T-helper 2 cell treated with Interferon-gamma antibody and Interleukin-4, amounts not matched to agents 5 μg/mL and 100 μg/mL, for 36 hours (primary cell): Measurements from ENCODE around the gene MYO1D.
"Not testable (repeated sequence)": the region's sequence is repeated elsewhere in the genome, so short reads cannot be mapped to it uniquely, and the experiment has no call there.

Experiments
- DNase-seq: peaks from one replicate; pipeline ENCODE4 v3.0.0; 2021; ENCODE audit warnings: low spot score
- H3K27ac Mint-ChIP-seq: one replicate; pipeline ENCODE4 v1.8.0; 2021; ENCODE audit warnings: mild to moderate bottlenecking, mixed read lengths
- H3K27me3 Mint-ChIP-seq: one replicate; pipeline ENCODE4 v1.8.0; 2021; ENCODE audit warnings: low read depth, mixed read lengths
- H3K36me3 Mint-ChIP-seq: one replicate; pipeline ENCODE4 v1.8.0; 2021; ENCODE audit warnings: low read depth, mixed read lengths
- H3K4me1 Mint-ChIP-seq: one replicate; pipeline ENCODE4 v1.8.0; 2021; ENCODE audit warnings: low read depth, mixed read lengths
- H3K4me3 Mint-ChIP-seq: one replicate; pipeline ENCODE4 v1.8.0; 2022; ENCODE audit warnings: mild to moderate bottlenecking, moderate library complexity, mixed read lengths
- H3K9me3 Mint-ChIP-seq: one replicate; pipeline ENCODE4 v1.8.0; 2021; ENCODE audit warnings: mixed read lengths

The MYO1D gene

DNA sequence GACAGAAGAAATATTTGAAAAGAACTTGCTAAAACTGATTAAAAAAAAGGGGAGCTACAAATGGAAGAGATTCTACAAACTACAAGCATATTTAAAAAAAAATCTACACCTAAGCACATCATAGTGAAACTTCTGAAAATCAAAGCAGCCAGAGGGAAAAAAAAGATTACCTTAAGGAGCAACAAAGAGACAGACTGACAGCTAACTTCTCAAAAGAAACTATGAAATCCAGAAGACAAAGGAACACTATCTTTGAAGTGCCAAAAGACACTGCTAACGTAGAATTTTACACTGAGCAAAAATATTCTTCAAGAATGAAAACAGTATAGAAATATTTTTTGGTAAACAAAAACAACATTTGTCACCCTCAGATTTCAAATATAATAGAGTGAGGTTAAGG lies 151.2 kb downstream of the MYO1D start:
- H3K4me1 Mint-ChIP-seq = no peaks in the 10 kb centered on the region
- no peak for DNase-seq
- no peaks in the 10 kb centered on the region for H3K36me3 Mint-ChIP-seq
- no peak overlapping the region for H3K4me3 Mint-ChIP-seq
- H3K27ac Mint-ChIP-seq = no peak overlapping the region
- no peaks in the 10 kb centered on the region for H3K27me3 Mint-ChIP-seq
- H3K9me3 Mint-ChIP-seq = peaks cover 10% of the 10 kb centered on the region

DNA sequence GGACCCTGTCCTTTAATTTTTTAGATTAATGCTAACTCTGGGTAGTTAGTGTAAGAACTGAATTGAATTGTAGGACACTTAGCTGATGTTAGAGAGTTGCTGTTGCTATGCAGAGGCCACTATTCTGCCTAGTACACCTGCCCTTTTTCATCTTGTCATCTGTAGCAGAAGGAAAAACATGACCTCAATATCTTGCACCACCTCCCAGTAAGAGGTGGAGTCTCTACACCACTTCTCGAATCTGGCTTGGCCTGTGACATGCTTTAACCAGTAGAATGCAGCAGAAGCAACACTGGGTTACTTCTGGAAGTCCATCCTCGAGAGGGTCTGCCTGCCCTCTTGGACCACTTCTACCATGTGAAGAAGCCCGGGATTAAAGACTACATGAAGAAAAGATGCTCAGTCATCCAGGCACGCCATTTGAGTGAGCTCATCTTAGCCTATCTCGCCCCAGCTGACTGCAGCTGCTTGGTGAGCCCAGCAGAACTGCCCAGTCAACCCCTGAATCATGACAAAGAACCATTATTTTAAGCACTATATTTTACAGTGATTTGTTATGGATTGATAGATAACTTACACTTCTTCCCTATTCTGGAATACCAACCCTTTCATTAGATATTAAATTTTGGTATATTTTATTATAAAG lies 153.5 kb downstream of the MYO1D start:
- Mint-ChIP-seq H3K4me3 (no peak overlapping the region), H3K27ac (no peak overlapping the region), H3K27me3 (no peaks in the 10 kb centered on the region), H3K36me3 (no peaks in the 10 kb centered on the region), H3K4me1 (no peaks in the 10 kb centered on the region), H3K9me3 (peaks cover 10% of the 10 kb centered on the region)
- no peak for DNase-seq

DNA sequence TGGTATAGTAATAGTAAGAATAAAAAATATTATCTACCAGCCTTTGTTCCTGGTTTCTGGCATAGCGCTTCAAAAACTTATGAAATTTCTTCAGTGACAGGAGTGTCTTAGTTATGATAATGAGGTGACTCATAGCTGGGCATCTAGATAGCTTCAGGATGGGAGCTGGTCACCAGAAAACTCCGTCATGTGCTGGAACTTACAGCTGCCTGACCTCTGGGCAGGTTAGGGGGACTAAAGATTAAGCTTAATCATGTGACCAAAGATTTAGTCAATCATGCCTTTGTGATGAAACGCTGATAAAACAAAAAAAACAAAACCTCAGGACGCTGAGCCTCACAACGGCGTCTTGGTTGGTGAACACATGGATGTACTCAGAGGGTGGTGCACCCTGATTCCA lies 154.2 kb downstream of the MYO1D start:
- Mint-ChIP-seq H3K36me3 (no peaks in the 10 kb centered on the region), H3K9me3 (peaks cover 10% of the 10 kb centered on the region), H3K27ac (no peak overlapping the region), H3K4me3 (no peak overlapping the region), H3K4me1 (no peaks in the 10 kb centered on the region), H3K27me3 (no peaks in the 10 kb centered on the region)
- no peak for DNase-seq

DNA sequence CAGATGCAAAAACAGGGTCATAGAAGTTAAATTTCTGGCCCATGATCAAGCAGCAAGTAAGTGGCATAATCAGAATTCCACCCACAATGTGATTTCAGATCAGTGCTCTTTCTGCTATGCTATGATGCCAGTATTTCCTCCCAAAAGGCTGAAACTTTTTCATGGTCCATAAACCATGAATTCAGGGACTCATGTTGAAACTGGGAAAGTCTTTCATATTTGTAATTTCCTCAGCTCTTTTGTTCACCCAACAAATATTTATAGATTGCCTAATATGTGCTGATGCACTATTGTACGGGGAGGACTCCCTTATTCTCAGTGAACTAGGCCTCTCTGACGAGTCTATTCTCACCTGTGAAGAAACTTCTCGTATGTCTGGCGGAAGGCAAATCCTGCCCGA lies 156.3 kb downstream of the MYO1D start:
- no peak for DNase-seq
- H3K27me3 Mint-ChIP-seq = no peaks in the 10 kb centered on the region
- H3K9me3 Mint-ChIP-seq = peaks cover 7% of the 10 kb centered on the region
- no peaks in the 10 kb centered on the region for H3K36me3 Mint-ChIP-seq
- H3K4me1 Mint-ChIP-seq = no peaks in the 10 kb centered on the region
- H3K27ac Mint-ChIP-seq = no peak overlapping the region
- H3K4me3 Mint-ChIP-seq = no peak overlapping the region

DNA sequence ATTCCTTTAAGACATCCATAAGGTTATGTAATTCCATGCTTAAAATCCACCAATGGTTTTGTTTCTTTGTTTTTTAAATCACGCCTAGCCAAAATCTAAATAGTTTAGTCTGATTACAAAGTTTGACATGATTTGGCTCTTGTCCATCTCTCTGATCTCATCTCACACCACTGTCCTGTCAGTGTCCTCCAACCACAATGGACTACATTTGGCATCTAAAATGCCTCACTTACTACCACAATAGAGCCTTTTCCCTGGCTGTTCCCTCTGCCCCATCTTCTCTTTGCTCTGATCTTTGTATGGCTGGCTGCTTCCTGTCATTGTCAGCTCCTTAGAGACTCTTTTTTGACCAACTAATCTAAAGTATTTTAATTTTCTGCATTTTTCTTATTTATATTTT lies 157.2 kb downstream of the MYO1D start:
- Mint-ChIP-seq H3K36me3 (no peaks in the 10 kb centered on the region), H3K27me3 (no peaks in the 10 kb centered on the region), H3K27ac (no peak overlapping the region), H3K9me3 (peaks cover 3% of the 10 kb centered on the region), H3K4me3 (no peak overlapping the region), H3K4me1 (no peaks in the 10 kb centered on the region)
- no peak for DNase-seq

DNA sequence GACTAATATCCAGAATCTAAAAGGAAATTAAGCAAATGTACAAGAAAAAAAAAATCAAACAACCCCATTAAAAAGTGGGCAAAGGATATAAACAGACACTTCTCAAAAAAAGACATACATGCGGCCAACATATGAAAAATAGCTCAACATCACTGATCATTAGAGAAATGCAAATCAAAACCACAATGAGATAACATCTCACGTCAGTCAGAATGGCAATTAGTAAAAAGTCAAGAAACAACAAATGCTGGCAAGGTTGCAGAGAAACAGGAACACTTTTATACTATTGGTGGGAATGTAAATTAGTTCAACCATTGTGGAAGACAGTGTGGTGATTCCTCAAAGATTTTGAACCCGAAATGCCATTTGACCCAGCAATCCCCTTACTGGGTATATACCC lies 162.0 kb downstream of the MYO1D start:
- not testable (repeated sequence) for H3K27ac Mint-ChIP-seq, H3K9me3 Mint-ChIP-seq, H3K27me3 Mint-ChIP-seq, DNase-seq, H3K36me3 Mint-ChIP-seq, H3K4me3 Mint-ChIP-seq, H3K4me1 Mint-ChIP-seq

DNA sequence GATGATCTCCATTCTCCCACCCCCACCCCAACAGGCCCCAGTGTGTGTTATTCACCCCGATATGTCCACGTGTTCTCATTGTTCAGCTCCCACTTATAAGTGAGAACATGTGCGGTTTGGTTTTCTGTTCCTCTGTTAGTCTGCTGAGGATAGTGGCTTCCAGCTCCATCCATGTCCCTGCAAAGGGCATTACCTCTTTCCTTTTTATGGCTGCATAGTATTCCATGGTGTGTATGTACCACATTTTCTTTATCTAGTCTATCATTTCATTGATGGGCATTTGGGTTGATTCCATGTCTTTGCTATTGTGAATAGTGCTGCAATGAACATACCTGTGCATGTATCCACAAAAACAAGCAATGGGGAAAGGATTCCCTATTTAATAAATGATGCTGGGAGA lies 162.7 kb downstream of the MYO1D start:
- not testable (repeated sequence) for DNase-seq, H3K4me3 Mint-ChIP-seq, H3K9me3 Mint-ChIP-seq, H3K4me1 Mint-ChIP-seq, H3K36me3 Mint-ChIP-seq, H3K27ac Mint-ChIP-seq, H3K27me3 Mint-ChIP-seq

DNA sequence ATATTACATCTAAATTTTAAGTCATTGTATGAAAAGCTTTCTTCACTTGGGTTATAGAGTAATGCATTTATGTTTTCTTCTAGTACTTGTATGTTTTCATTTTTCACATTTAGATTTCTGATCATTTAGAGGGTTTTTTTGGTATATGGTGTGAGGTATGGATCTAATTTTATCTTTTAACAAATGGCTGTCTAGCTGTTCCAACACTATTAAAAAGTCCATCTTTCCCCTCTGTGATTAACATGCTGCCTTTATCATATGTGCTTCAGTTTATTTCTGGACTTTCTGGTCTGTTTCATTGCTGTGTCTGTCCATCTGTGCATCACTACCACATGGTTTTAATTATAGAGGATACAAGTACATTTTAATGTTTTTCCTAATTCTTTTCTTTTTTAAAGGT lies 163.8 kb downstream of the MYO1D start:
- Mint-ChIP-seq H3K27me3 (no peaks in the 10 kb centered on the region), H3K4me3 (no peak overlapping the region), H3K27ac (no peak overlapping the region), H3K36me3 (no peaks in the 10 kb centered on the region), H3K9me3 (no peaks in the 10 kb centered on the region), H3K4me1 (no peaks in the 10 kb centered on the region)
- DNase-seq = no peak

DNA sequence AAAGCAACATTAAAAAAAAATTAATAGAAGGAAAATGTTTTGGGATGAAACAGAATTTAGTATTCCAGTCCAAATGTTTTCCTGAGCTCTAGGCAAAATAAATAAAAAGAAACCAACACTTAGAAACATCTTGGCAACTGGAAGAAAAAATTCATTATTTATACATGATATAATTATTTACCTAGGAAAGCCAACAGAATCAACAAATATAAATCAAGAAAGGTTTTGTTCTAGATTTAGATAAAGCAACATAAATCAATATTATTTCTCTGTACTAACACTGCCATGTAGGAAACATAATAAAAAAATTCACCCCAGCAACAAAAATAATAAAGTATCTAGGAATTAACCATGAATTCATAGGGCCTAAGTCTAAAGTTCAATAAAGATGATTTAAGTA lies 167.4 kb downstream of the MYO1D start:
- no peaks in the 10 kb centered on the region for H3K27me3 Mint-ChIP-seq
- no peak for DNase-seq
- H3K36me3 Mint-ChIP-seq = no peaks in the 10 kb centered on the region
- no peaks in the 10 kb centered on the region for H3K4me1 Mint-ChIP-seq
- no peak overlapping the region for H3K4me3 Mint-ChIP-seq
- H3K27ac Mint-ChIP-seq = no peak overlapping the region
- no peaks in the 10 kb centered on the region for H3K9me3 Mint-ChIP-seq

DNA sequence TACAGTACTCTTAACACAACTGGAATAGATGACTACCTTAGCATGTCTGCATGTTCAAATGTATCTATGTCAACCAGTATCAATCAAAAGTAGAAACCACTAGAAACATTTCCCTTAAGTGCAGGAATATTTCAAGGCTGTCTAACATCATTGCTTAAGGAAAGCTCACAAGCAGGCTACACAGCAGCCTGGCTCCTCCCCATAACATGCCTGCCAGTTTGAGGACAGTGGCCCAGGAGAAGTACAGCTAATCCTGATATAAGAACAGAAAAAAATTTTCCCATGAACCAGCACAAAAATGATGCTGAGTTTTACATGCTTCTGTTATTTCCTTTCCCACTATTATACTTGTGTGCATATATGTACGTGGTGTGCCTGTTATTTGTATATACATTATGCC lies 175.1 kb downstream of the MYO1D start:
- Mint-ChIP-seq H3K27me3 (no peaks in the 10 kb centered on the region), H3K27ac (no peak overlapping the region), H3K4me1 (no peaks in the 10 kb centered on the region), H3K36me3 (no peaks in the 10 kb centered on the region), H3K4me3 (no peak overlapping the region), H3K9me3 (no peaks in the 10 kb centered on the region)
- no peak for DNase-seq

DNA sequence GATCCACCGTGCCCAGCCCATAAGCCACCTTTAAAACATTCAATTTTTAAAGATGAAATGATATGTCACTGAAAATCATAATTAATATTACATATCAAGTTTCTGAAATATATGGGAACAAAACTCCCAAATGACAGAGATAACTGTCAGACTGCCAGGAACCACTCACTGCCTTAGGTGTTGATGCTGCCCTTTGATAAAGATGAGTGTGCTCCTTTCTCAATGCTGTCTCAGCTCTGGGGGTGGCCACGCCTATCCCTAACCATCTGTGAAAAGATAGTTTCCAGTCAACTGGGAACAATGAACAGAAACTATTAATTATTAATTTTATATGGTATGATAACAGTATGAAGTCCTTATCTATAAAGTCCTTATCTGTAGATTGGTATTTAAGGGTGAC lies 177.7 kb downstream of the MYO1D start:
- H3K4me1 Mint-ChIP-seq = no peaks in the 10 kb centered on the region
- DNase-seq = no peak
- no peaks in the 10 kb centered on the region for H3K9me3 Mint-ChIP-seq
- H3K27ac Mint-ChIP-seq = no peak overlapping the region
- H3K36me3 Mint-ChIP-seq = no peaks in the 10 kb centered on the region
- H3K27me3 Mint-ChIP-seq = no peaks in the 10 kb centered on the region
- no peak overlapping the region for H3K4me3 Mint-ChIP-seq

DNA sequence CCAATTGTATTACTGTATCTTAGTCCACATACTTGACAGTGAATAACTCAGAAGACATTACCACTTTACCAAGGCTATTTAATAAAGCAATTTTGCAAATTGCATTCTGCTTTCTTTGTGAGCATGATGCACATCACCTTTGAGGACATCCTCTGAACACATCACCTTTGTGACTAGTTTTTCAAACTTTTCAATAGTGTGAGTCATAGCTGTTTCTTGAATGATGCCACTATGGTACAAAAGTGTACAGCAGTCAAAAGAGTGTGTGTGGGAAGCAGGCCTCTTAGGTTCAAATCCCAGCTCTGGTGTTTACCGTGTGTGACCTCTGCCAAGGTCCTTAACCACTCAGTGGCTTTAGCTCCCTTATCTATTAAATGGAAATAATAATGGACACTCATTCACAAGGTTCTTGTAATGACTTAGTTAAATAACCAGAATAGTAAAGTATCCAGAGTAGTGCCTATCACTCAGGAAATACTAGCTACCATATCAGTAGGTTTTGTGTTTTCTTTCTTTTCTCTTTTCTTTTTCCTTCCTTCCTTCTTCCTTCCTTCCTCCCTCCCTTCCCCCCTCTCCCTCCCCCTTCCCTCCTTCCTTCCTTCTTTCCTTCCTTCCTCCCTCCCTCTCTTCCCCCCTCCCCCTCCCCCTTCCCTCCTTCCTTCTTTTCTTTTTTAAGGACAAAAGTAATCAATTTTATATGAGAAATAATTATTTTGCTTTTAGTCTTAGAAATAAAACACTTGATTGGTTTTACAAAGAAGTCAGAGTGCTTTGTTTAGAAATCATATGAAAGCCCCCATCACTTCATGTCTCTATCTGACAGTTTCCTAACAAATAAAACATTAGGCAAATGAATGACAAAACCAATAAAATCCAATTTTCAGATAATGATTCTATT lies 178.9 kb downstream of the MYO1D start:
- Mint-ChIP-seq H3K4me1 (no peaks in the 10 kb centered on the region), H3K36me3 (no peaks in the 10 kb centered on the region), H3K27me3 (no peaks in the 10 kb centered on the region), H3K9me3 (no peaks in the 10 kb centered on the region), H3K27ac (no peak overlapping the region), H3K4me3 (no peak overlapping the region)
- DNase-seq = no peak

DNA sequence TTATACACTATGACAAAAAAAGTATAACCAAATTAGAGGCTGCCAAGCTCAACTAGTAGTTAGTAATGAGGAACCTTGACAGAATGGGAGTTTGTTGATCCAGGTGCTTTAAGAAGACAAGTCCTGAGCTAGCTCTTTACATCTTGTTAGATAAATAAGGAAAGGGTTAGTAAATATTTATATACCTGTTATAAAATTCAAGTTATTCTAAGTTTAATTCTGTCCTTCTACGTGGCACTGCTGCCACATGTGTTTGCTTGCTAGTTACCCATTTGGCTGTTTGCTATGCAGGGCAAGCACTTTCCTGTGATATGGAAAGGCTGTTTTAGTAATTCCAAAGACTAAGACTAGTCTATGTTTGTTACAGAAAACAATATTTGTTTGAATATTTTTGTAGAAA lies 180.5 kb downstream of the MYO1D start:
- Mint-ChIP-seq H3K4me3 (no peak overlapping the region), H3K4me1 (no peaks in the 10 kb centered on the region), H3K27me3 (no peaks in the 10 kb centered on the region), H3K9me3 (no peaks in the 10 kb centered on the region), H3K36me3 (no peaks in the 10 kb centered on the region), H3K27ac (no peak overlapping the region)
- no peak for DNase-seq

DNA sequence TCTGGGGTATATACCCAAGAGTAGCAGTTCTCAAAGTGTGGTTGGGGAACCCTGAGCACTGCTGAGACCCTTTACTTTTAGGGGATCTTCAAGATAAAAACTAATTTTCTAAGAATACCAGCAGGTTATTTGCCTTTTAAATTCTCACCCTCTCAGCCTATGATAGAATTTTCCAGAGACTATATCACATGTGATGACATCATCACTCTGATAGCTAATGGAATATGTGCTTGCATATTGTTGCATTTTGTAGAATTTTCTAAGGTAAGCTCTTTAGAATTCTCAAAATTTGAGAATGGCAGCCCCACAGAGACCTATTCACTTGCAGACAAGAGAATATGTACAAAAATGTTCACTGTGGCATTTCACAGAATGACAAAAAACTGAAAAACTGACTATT lies 181.1 kb downstream of the MYO1D start:
- H3K27ac Mint-ChIP-seq = no peak overlapping the region
- no peak overlapping the region for H3K4me3 Mint-ChIP-seq
- H3K27me3 Mint-ChIP-seq = no peaks in the 10 kb centered on the region
- H3K4me1 Mint-ChIP-seq = no peaks in the 10 kb centered on the region
- no peak for DNase-seq
- no peaks in the 10 kb centered on the region for H3K36me3 Mint-ChIP-seq
- H3K9me3 Mint-ChIP-seq = no peaks in the 10 kb centered on the region
